Suprapubic skin (tissue), 4 donors: ENCODE results near the gene NOS1AP.

Experiments
- CTCF ChIP-seq, 2 donors: fragments of 200-600 bp in 1 of 2; fragments of 450-650 bp in 1 of 2; sonication (generic) in 1 of 2; IDR thresholded peaks; one replicate each; pipeline ENCODE4 v1.5.1; 2016 to 2019; ENCODE audit warnings: antibody characterized with exemption in 2 of 2, mild to moderate bottlenecking in 1 of 2, moderate library complexity in 1 of 2
- POLR2A ChIP-seq, 2 donors: fragments of 450-650 bp; IDR thresholded peaks; one replicate each; pipeline ENCODE4 v1.6.1; 2017; ENCODE audit warnings: antibody characterized with exemption in 2 of 2, mild to moderate bottlenecking in 2 of 2, moderate library complexity in 2 of 2
- POLR2AphosphoS5 ChIP-seq, 3 donors: sonication (generic); formaldehyde crosslinking; IDR thresholded peaks; one replicate each; pipeline ENCODE4 v1.6.1; 2017; ENCODE audit warnings: antibody characterized with exemption in 3 of 3

DNA sequence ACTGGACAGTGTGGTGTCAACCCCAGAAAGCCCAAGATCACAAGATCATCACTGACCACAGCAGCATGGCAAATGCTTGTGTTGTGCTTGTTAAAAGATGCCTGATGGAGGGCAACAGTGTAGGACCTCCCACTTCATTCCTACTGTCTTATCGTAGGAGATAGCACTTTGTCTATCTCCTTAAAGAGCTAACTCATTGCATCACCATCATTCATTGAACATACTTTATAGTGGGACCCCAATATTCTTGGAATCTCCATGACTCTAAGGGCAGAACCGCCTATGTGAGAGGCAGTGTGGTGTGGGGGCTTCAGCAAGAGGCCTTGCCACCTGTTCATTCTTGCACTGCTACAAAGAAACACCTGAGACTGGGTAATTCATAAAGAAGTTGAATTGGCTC lies 347.4 kb downstream of the NOS1AP start:
- TF ChIP-seq CTCF (IDR thresholded peaks at IDR 0.05) (no peak), POLR2A (IDR thresholded peaks at IDR 0.05) (no peak), POLR2AphosphoS5 (IDR thresholded peaks at IDR 0.05) (no peak)
